B cell (primary cell): ENCODE data around the gene RPL22. TPM values are rescaled to one million over a fixed set of nuclear protein-coding genes. Genes with fewer than 3 reads are reported as not detected.

ENCODE experiments used
- ATAC-seq: fragments of 200-7000 bp; cut with Tn5 transposase; one replicate; pipeline ENCODE4 v1.10.0; 2021; ENCODE audit warnings: low read depth, mild to moderate bottlenecking, moderate number of reproducible peaks, moderate library complexity
- CTCF ChIA-PET: fragments of 350-600 bp; sonication (Branson Sonifier 250); formaldehyde crosslinking; loops from one replicate; lab custom pipeline; 2021; ENCODE audit warnings: antibody characterized with exemption, inconsistent platforms; lab: Charles Lee
- POLR2A ChIA-PET: fragments of 350-600 bp; sonication (Branson Sonifier 250); formaldehyde crosslinking; loops from one replicate; lab custom pipeline; 2021; ENCODE audit warnings: antibody characterized with exemption; lab: Charles Lee
- DNase-seq: peaks from one replicate; pipeline ENCODE4 v3.0.0; 2013
- H2AFZ ChIP-seq: 2 replicates; pipeline ENCODE4 v1.6.1; 2012; ENCODE audit warnings: mild to moderate bottlenecking, low read depth, low read length; ENCODE audit not compliant: insufficient read depth, poor library complexity, severe bottlenecking
- H3K27ac ChIP-seq, 2 donors: 1 replicate in 1 of 2; 2 replicates in 1 of 2; pipeline ENCODE4 v1.5.1; 2012 to 2013; ENCODE audit warnings: low read length in 2 of 2, mild to moderate bottlenecking in 2 of 2, moderate library complexity in 1 of 2
- H3K27me3 ChIP-seq, 4 experiments: fragments of 200-600 bp in 1 of 4; sonication (generic) in 1 of 4; replicated peaks in 1 of 4; 1 replicate in 2 of 4; 2 replicates in 2 of 4; pipeline versions ENCODE4 v1.6.1 to v1.7.0; 2013 to 2016; ENCODE audit warnings: low read length in 3 of 4, mild to moderate bottlenecking in 2 of 4, mixed read lengths in 1 of 4, moderate library complexity in 1 of 4; ENCODE audit not compliant: insufficient read depth in 4 of 4, control insufficient read depth in 3 of 4; ENCODE audit errors: control extremely low read depth in 1 of 4
- H3K36me3 ChIP-seq, 2 experiments: replicated peaks in 1 of 2; 1 replicate in 1 of 2; 2 replicates in 1 of 2; pipeline versions ENCODE4 v1.6.1 to v1.7.1; 2013; ENCODE audit warnings: low read length in 1 of 2; ENCODE audit not compliant: insufficient read depth in 2 of 2, control insufficient read depth in 1 of 2; ENCODE audit errors: control extremely low read depth in 1 of 2, extremely low read depth in 1 of 2
- H3K4me1 ChIP-seq, 2 donors: fragments of 200-600 bp in 1 of 2; sonication (generic) in 1 of 2; 1 replicate in 1 of 2; 2 replicates in 1 of 2; pipeline versions ENCODE4 v1.5.1 to v1.6.1; 2013 to 2017; ENCODE audit warnings: low read length in 2 of 2; ENCODE audit not compliant: control insufficient read depth in 2 of 2, insufficient read depth in 2 of 2
- H3K4me2 ChIP-seq: replicated peaks from 2 replicates; pipeline ENCODE3; 2012; ENCODE audit warnings: mild to moderate bottlenecking, low read depth, low read length; ENCODE audit not compliant: poor library complexity, severe bottlenecking
- H3K4me3 ChIP-seq, 5 experiments: fragments of 200-600 bp in 1 of 5; sonication (generic) in 1 of 5; 1 replicate in 3 of 5; 2 replicates in 2 of 5; pipeline versions ENCODE4 v1.5.1 to v1.7.0; 2011 to 2016; ENCODE audit warnings: low read length in 4 of 5, mild to moderate bottlenecking in 4 of 5, low read depth in 2 of 5, control low read depth in 1 of 5, moderate library complexity in 1 of 5; ENCODE audit not compliant: insufficient read depth in 1 of 5; ENCODE audit errors: control extremely low read depth in 1 of 5, extremely low read depth in 1 of 5
- H3K79me2 ChIP-seq: fragments of 200-600 bp; sonication (generic); one replicate; pipeline ENCODE4 v1.6.0; 2016; ENCODE audit warnings: low read length; ENCODE audit not compliant: control insufficient read depth, insufficient read depth
- H3K9ac ChIP-seq: fragments of 200-600 bp; sonication (generic); 2 replicates; pipeline ENCODE4 v1.6.1; 2017; ENCODE audit warnings: mild to moderate bottlenecking, low read length, moderate library complexity
- H3K9me3 ChIP-seq, 3 donors: one replicate each; pipeline versions ENCODE4 v1.6.1 to v1.7.1; 2013; ENCODE audit warnings: low read length in 2 of 3; ENCODE audit not compliant: control insufficient read depth in 2 of 3, insufficient read depth in 1 of 3; ENCODE audit errors: control extremely low read depth in 1 of 3
- H4K20me1 ChIP-seq: 2 replicates; pipeline ENCODE4 v1.6.0; 2012; ENCODE audit warnings: mild to moderate bottlenecking, low read length; ENCODE audit not compliant: insufficient read depth, control insufficient read depth, poor library complexity, severe bottlenecking
- H3K27ac Mint-ChIP-seq: one replicate; pipeline ENCODE4 v1.8.0; 2021; ENCODE audit warnings: mixed read lengths
- H3K27me3 Mint-ChIP-seq: one replicate; pipeline ENCODE4 v1.8.0; 2021; ENCODE audit warnings: mixed read lengths
- H3K4me1 Mint-ChIP-seq: one replicate; pipeline ENCODE4 v1.8.0; 2021; ENCODE audit warnings: mixed read lengths
- H3K4me3 Mint-ChIP-seq: one replicate; pipeline ENCODE4 v1.8.0; 2021; ENCODE audit warnings: mixed read lengths
- H3K9me3 Mint-ChIP-seq: one replicate; pipeline ENCODE4 v1.8.0; 2022; ENCODE audit warnings: mixed read lengths; ENCODE audit not compliant: insufficient read depth
- EZH2 ChIP-seq: IDR thresholded peaks from 2 replicates; pipeline ENCODE4 v1.6.1; 2012; ENCODE audit warnings: borderline replicate concordance, low read depth, mild to moderate bottlenecking, moderate library complexity, low read length; ENCODE audit not compliant: insufficient read depth, poor library complexity, severe bottlenecking
- WGBS: methylation state at CpG from one replicate; pipeline ENCODE4 v1.1.5; 2013; ENCODE audit warnings: missing lambda C conversion rate; ENCODE audit not compliant: insufficient coverage; 5-methylcytosine and 5-hydroxymethylcytosine counted together
- intact Hi-C: fragments of 100-400 bp; cut with micrococcal nuclease; formaldehyde crosslinking; loops from one replicate; pipeline ENCODE4 v1.10.0; 2022
- polyA plus RNA-seq: library from polyadenylated mRNA; depleted of rRNA; stranded (reverse); fragments of >200 nt; gene quantifications from 2 replicates; pipeline ENCODE4 v1.2.3, GENCODE V29; 2012
- total RNA-seq, 2 donors: library from RNA; stranded (reverse); fragments of 120-200 nt in 1 of 2; gene quantifications; 1 replicate in 1 of 2; 2 replicates in 1 of 2; pipeline versions ENCODE4 v1.2.3 to v1.2.4, GENCODE V29; 2013 to 2022
- TF ChIP-seq, protein P1 (sequence below): fragments of 200-600 bp; IDR thresholded peaks from one replicate; pipeline ENCODE4 v1.8.0; 2022; ENCODE audit warnings: antibody characterized with exemption, mild to moderate bottlenecking

The RPL22 gene
- total and polyA plus RNA-seq, 2 donors (not counting 1 experiment from before 2014, with no cell fraction given): 70.9 to 471 TPM

DNA sequence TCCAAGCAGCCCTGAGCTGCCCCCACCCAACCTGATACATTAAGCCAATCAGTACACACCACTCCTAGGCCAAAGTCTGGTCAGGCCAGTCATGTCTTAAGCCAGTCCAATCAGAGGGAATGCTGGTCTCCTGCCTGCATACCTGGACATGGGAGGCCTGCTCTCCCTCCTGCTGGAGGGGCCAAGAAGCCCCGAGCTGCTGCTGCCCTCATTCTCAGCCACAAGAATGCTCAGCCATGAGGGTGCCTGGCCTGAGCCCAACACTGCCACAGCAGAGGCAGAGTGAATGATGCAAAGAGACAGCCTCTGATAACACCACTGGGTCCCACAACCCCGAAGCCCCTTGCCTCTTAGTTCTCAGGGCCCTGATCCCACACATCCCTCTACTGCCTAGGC is 42.3 kb downstream of the RPL22 start:
- ATAC-seq: no peak
- no peaks in the 10 kb centered on the region for H3K4me1 ChIP-seq
- POLR2A ChIA-PET: no interaction called here
- H4K20me1 ChIP-seq: no peaks in the 10 kb centered on the region
- peaks cover 0 to 10% (median 0%) of the 10 kb centered on the region in 4 experiments for H3K27me3 ChIP-seq
- no peak for DNase-seq
- no peak overlapping the region for H3K4me3 ChIP-seq
- no peak overlapping the region for H3K4me2 ChIP-seq
- Mint-ChIP-seq H3K27me3 (peaks cover 12% of the 10 kb centered on the region), H3K27ac (no peak overlapping the region), H3K4me3 (no peak overlapping the region), H3K9me3 (no peaks in the 10 kb centered on the region), H3K4me1 (no peaks in the 10 kb centered on the region)
- no peaks in the 10 kb centered on the region for H3K79me2 ChIP-seq
- WGBS: 61% methylated on average over 2 of the region's 2 CpGs
- H3K9ac ChIP-seq: no peak overlapping the region
- H3K9me3 ChIP-seq: no peaks in the 10 kb centered on the region
- no peak overlapping the region for H2AFZ ChIP-seq
- H3K36me3 ChIP-seq: no peaks in the 10 kb centered on the region
- no peak overlapping the region for H3K27ac ChIP-seq
- no peak for TF ChIP-seq EZH2
- TF ChIP-seq, protein P1, sequence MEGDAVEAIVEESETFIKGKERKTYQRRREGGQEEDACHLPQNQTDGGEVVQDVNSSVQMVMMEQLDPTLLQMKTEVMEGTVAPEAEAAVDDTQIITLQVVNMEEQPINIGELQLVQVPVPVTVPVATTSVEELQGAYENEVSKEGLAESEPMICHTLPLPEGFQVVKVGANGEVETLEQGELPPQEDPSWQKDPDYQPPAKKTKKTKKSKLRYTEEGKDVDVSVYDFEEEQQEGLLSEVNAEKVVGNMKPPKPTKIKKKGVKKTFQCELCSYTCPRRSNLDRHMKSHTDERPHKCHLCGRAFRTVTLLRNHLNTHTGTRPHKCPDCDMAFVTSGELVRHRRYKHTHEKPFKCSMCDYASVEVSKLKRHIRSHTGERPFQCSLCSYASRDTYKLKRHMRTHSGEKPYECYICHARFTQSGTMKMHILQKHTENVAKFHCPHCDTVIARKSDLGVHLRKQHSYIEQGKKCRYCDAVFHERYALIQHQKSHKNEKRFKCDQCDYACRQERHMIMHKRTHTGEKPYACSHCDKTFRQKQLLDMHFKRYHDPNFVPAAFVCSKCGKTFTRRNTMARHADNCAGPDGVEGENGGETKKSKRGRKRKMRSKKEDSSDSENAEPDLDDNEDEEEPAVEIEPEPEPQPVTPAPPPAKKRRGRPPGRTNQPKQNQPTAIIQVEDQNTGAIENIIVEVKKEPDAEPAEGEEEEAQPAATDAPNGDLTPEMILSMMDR: no peak
- CTCF ChIA-PET: no interaction called here
- intact Hi-C loops: no loop called here

DNA sequence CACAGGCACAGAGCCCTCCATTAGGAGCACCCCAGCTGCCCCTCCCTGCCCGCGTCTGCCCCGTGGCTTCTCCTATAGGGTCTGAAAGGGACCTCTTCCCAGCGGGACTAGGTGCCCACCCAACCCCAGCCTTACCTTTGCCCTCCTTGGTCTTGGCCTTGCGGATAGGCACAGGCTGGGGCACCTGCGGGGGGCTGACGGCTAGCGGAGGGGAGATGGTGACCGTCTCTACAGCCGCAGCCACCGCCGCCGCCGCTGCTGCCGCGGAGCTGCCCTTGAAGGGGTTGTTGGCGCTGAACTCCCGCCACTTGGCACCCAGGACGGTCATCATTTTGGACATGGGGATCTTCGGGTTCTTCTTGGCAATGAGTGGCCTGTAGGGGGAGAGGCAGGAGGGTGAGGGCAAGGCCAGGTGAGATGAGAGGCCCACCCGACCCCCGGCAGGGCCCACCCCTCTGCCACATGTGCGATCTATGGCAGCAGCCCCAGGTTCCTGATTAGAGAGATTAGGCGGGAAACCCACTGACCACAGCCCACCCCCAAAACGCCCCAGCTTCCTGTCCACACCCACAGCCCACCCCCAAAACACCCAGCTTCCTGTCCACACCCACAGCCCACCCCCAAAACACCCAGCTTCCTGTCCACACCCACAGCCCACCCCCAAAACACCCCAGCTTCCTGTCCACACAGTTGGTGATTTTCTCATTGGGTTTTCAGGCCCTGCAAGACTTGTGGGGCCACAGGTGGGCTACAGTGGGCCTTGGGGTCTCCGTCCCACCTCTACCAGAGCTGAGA is 44.7 kb downstream of the RPL22 start:
- CTCF ChIA-PET: no interaction called here
- Histone ChIP-seq H3K4me1 (no peaks in the 10 kb centered on the region), H3K4me3 (no peak overlapping the region), H3K27ac (no peak overlapping the region), H3K79me2 (no peaks in the 10 kb centered on the region), H3K9me3 (no peaks in the 10 kb centered on the region), H3K36me3 (no peaks in the 10 kb centered on the region), H3K27me3 (peaks cover 0 to under 1% (median 0%) of the 10 kb centered on the region in 4 experiments), H3K4me2 (no peak overlapping the region), H3K9ac (no peak overlapping the region), H2AFZ (no peak overlapping the region), H4K20me1 (no peaks in the 10 kb centered on the region)
- Mint-ChIP-seq H3K4me3 (no peak overlapping the region), H3K4me1 (no peaks in the 10 kb centered on the region), H3K27me3 (peaks cover 12% of the 10 kb centered on the region), H3K27ac (no peak overlapping the region), H3K9me3 (no peaks in the 10 kb centered on the region)
- DNase-seq (no peak), ATAC-seq (no peak)
- POLR2A ChIA-PET: no interaction called here
- 70% methylated on average over 13 of the region's 26 CpGs for WGBS
- intact Hi-C loops: no loop called here
- no peak for TF ChIP-seq EZH2
- TF ChIP-seq, protein P1: no peak
